Jurkat, Clone E6-1 (cell line): ENCODE results near the gene GINS2.
A peak's percentile ranks its signal among the peaks of the same experiment; 100 is the strongest.

Experiments
- DNase-seq: peaks from one replicate; pipeline ENCODE4 v3.0.0-alpha.2; 2011; ENCODE audit warnings: low read depth, low spot score
- H3K4me3 ChIP-seq: 2 replicates; pipeline ENCODE4 v1.5.1; 2011; ENCODE audit warnings: mild to moderate bottlenecking, low read length, control low read depth, moderate library complexity

Gene GINS2

GRCh38 chr16:85696781-85697180 lies 8.0 kb upstream of the GINS2 start:
- DNase-seq: no peak

DNA sequence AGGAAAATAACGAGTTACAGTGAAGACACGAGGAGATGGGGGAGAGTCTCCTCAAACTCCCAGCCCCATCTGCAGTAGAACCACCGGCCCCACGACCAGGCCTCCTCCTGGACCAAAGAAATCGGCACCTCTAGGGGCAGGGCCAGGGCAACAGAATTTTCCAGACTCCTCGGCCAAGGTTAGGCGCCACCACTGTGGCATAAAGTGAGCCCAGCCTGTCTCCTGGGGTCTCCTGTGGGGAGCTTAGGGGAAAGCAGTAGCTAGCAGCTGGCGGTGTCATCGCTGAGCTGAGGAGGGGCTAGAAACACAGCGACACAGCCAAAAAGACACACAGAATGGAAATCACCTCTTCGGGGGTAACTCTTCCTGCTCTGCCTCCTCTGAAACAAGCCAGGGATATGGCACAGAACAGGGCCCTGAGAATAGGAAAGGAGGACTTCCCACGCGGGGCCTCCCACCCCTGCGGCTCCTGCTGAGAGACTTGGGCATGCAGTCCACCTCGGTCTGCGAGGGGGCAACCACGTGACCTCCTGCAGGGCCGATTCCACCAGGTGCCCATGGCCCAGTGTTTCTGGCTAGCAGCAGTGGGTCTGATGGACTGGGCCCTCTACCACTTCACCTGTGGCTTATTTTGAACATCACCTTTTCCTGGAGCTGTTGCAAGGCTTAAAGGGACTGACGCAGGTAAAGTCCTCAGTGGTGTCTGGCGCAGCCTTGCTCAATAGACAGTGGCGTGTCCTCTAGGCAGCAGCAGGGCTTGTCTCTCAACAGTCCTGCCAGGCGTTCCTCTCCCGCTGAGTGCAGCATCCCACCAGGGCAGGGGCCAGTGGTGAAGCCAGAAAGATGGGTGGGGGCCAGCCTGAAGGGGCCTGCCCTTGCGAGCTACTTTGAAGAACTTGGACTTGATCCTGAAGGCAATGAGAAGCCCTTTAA lies 6.7 kb upstream of the GINS2 start:
- no peak overlapping the region for H3K4me3 ChIP-seq
- no peak for DNase-seq

More at GRCh38 chr16:85696781-85697180, 8.0 kb upstream of the GINS2 start:
- no peak overlapping the region for H3K4me3 ChIP-seq

- DNase-seq: no peak
- H3K4me3 ChIP-seq: no peak overlapping the region
Measured at GRCh38 chr16:85690469-85691064, 1.8 kb upstream of the GINS2 start.

DNA sequence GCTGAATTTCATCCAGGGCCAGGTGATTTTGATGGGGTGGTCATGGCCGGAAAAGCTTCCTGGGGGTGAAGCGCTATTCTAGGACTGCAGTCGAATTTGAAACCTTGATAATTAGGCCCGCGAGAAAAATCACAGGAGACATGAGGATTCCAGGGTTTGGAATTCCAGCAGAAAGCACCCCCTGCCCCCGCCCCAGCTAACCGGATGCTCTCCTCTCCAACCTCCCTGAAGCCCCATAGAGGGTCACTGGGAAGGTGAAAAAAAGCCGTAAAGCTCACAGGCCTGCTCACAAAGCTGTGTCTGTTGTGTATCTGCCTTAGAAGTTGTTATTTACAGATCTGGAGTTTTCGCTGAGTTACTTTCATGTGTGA lies 1.2 kb upstream of the GINS2 start:
- no peak for DNase-seq
- no peak overlapping the region for H3K4me3 ChIP-seq

DNA sequence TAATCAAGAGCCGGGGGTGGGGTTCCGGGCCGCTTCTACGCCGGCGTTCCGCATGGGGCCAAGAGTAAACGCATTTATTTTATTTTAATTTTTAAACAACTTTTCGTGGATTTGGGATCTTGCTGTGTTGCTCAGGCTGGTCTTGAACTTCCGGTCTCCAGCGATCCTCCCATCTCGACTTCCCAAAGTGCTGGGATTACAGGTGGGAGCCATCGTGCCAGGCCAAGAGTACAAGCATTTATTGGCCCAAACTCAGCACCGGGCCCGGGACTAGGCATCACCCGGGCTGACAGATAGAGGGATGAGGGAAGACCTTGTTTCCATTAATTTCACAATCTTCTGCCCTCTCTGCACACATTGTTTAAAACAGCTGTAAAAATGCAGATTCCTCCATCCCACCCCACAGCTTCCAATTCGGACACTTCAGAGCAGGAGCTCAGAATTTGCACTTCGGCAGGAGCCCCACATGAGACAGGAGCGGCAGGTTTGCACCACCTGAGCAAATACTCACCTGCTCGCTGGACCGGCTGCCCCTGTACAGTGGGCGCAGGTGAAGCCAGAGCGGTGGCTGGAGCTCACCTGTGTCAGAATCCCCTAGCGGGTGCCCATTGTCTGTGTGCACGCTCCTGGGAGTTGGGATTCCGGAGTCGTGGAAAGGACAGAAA lies 663 bp upstream of the GINS2 start:
- DNase-seq: no peak
- H3K4me3 ChIP-seq: peak overlapping the region; percentile 49

DNA sequence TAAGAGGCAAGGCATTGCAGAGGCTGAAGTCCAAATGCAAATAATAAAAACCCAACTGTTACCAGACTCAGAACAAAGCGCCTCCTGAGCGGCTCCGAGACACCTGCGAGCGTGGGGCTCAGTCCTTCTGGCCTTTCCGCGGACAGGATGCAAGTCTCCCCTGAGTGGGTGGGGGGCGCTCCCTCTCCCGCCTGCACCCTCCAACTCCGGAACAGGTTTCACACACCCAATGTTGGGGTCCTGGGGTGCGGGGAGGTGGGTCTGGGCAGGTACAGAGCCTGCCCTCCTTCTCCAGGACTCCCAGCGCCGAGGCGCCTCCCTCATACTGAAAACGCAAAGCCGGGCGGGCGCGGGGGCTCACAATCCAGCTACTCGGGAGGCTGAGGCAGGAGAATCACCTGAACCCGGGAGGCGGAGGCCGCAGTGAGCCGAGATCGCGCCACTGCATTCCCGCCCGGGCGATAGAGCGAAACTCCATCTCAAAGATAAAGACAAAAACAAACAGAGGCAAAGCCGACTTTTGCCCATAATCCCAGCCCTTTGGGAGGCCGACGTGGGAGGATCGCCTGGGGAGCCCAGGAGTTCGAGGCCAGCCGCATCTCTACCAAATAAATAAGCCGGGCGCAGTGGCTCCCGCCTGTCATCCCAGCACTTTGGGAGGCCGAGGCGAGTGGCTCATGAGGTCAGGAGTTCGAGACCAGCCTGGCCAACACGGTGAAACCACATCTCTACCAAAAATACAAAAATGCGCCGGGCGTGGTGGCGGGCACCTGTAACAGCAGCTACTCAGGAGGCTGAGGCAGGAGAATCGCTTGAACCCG lies 893 bp downstream of the GINS2 start:
- DNase-seq: no peak
- peak overlapping the region; percentile 70 for H3K4me3 ChIP-seq

DNA sequence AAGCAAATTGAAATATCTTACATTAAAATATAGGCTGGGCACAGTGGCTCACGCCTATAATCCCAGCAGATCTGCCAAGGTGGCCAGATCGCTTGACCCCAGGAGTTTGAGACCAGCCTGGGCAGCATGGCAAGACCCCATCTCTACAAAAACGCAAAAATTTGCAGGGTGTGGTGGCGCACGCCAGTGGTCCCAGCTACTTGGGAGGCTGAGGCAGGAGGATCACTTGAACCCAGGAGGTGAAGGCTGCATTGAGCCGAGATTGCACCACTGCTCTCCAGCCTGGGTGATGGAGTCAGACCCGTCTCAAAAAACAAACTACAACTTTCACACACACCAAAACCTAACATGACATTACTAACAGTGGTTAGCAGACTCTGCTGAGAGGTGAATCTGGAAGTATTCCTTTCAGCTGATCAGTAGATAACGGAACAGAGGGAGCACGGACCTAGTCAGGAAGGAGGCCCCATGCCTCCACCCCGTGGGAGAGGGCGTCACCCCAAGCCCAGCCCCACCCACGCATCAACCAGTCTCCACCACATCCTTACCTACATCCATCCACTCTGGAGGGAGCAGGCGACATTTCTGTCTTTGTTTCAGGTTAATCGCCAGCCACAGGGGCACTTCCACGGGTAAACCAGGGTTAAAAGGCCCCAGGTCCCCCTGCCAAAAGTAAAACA lies 1.7 kb downstream of the GINS2 start:
- H3K4me3 ChIP-seq: peak overlapping the region; percentile 70; the same call in 1 of the 2 replicates
- peak; percentile 55 for DNase-seq

GRCh38 chr16:85685251-85685650 lies 3.5 kb downstream of the GINS2 start:
- H3K4me3 ChIP-seq: no peak overlapping the region

GRCh38 chr16:85683363-85683762 lies 5.4 kb downstream of the GINS2 start:
- H3K4me3 ChIP-seq: no peak overlapping the region
- no peak for DNase-seq

More at GRCh38 chr16:85685251-85685650, 3.5 kb downstream of the GINS2 start:
- no peak for DNase-seq

DNA sequence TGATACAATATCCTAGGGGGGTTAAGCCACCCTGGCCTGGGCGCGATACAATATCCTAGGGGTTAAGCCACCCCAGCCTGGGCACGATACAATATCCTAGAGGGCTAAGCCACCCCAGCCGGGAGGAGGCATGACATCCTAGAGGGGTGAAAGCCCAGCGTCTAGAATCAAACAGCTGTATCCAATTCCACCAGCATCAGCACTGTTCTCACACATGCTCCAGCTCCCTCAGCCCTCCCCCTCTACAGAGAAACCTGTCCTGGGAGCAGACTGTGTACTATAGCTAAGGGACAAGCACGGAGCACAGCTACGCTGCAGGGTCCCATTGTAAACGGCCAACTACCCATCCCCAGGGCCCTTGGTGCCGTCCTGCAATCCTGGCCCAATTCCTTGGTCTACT lies 6.2 kb downstream of the GINS2 start:
- no peak for DNase-seq
- H3K4me3 ChIP-seq: no peak overlapping the region

DNA sequence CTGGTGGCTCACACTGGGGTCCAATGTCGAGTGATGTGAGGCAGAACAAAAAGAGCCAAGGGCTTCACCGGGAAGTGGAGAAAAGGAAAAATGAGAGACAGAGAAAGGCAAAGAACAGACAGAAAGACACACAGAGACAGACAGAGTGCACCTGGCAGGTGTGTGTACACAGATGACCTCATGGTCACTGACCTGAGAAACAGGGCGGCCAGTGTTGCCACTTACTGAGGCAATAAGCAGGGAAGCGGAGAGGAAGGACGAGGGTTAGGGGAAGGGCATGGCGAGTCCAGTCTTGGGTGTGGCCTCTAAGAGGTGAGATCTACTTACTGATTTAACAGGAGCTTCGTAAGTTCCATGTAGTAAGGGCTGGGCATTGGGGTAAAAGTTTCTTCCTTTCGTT lies 7.5 kb downstream of the GINS2 start:
- DNase-seq: no peak
- no peak overlapping the region for H3K4me3 ChIP-seq

GRCh38 chr16:85680352-85680944 lies 8.3 kb downstream of the GINS2 start:
- no peak overlapping the region for H3K4me3 ChIP-seq
- DNase-seq: no peak

DNA sequence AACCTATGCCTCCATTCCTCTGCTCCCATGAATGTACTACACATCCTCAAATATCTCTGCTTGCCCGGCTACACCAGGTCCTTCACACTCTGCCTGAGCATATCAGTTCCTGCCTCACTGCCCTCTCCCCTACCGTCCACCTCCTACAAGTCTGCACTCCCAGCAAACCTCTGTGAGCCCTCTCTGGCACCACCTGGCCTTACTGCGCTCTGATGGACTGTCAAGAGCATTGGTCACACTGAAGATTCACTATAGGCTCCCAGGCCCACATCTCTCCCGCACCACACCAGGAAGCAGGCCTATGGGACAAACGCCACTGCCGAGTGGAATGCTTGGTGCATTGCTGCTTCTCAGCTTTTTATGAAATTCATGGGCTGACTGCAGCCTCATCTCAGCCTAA lies 8.9 kb downstream of the GINS2 start:
- no peak for DNase-seq
- H3K4me3 ChIP-seq: no peak overlapping the region

GRCh38 chr16:85678821-85679220 lies 9.9 kb downstream of the GINS2 start:
- H3K4me3 ChIP-seq: no peak overlapping the region
- no peak for DNase-seq

DNA sequence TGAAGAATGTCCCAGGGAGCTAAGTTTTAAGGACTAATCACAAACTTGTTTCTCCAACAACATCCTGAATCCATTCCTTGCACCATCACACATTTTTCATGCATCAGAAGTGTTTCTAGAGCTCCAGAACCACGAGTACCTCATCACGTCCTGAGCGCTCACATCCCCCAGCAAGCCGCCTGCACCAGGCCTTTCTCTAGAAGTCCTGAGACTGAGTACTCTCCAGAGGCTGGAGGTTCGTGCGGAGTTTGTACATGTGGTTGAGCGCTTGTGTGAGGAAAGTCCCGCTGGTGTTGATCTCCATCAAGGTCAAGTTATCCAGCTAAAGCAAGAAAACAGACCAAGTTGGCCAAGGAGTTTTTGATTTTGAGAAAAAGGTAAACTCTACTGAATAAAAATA lies 10.7 kb downstream of the GINS2 start:
- no peak overlapping the region for H3K4me3 ChIP-seq
- no peak for DNase-seq

DNA sequence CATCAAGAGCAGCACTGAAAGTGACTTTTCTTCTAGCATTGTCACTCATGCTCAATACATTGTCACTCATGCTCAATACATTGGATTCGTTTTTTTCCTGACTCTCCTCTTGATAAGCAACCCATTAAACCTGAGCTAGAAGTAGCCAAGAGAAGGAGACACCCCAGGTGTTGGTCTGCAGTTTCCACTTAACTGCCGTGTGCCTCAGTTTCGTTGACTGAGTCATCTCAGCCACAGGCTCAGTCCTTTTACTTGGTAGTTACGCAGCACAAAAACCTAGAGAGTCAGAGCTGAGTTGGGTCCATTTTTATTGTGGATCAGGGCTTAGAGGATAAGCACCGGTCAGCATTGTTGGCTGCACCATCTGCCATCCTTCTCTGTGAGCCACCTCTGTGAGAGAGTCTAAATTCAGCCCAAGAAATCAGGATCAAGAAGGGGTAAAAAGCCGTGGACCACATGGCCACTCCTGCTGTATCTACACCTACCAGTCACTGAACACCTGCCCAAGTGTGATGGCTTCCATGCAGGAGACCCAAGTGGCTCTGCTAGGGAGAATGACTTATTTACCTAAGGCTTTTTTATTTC lies 11.3 kb downstream of the GINS2 start:
- DNase-seq: no peak
- no peak overlapping the region for H3K4me3 ChIP-seq

GRCh38 chr16:85676466-85676865 lies 12.3 kb downstream of the GINS2 start:
- DNase-seq: no peak
- H3K4me3 ChIP-seq: no peak overlapping the region

DNA sequence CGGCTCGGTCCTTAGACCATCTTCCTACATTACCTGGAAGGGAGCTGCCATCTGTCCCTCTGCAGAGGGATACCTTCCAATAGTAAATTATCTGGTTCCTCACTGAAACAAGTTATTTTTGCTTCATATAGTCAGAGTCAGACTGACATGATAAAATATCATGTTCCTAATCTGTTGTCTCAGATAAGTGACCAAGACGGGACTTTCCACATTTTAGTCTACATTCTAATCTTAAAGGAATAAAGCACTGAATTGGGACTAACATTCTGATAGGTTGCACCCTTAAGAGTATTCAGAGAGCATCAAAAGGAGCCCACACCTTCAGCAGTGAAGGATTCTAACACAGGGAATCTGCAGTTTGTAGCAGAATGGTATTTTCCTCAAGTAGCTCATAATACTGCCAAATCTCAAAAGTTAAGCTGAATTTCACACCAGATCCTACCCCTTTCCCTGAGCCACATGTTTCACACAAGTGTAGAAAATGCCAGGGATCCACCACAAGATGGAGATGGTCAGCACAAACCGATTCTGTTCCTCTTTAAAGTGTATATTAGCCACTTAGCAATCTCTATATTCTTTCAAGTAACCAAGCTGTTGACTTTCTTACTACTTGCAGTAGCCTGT lies 13.4 kb downstream of the GINS2 start:
- no peak for DNase-seq
- H3K4me3 ChIP-seq: no peak overlapping the region
